EH (cell line): Measurements from ENCODE around the gene NASP.

Experiments
- DNase-seq: peaks from one replicate; pipeline ENCODE4 v3.0.0-alpha.2; 2015; ENCODE audit warnings: low read depth

Gene NASP

GRCh38 chr1:45583666-45584350 lies at the start of gene NASP:
NASP (plus strand) TSS chr1:45584041; CDS start chr1:45584147, 106 bp downstream.
- peak; percentile 86 for DNase-seq

- no peak for DNase-seq
Observed at GRCh38 chr1:45535988-45536766, 47.7 kb upstream of the NASP start.

GRCh38 chr1:45536886-45537285 lies 47.0 kb upstream of the NASP start:
- DNase-seq: no peak

DNA sequence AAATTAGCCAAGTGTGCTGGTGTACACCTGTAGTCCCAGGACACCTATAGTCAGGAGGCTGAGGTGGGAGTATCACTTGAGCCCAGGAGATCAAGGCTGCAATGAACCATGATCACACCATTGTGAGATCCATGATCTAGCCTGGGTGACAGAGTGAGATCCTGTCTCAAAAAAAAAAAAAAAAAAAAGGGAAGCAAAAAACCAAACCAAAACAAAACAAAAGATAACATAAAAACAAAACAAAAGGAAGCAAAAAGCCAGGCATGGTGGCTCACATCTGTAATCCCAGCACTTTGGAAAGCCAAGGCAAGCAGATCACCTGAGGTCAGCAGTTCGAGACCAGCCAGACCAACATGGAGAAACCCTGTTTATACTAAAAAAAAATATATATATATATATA lies 42.6 kb upstream of the NASP start:
- DNase-seq: no peak

GRCh38 chr1:45542591-45542990 lies 41.2 kb upstream of the NASP start:
- no peak for DNase-seq

GRCh38 chr1:45543581-45544417 lies 40.0 kb upstream of the NASP start:
- peak; percentile 15 for DNase-seq

DNA sequence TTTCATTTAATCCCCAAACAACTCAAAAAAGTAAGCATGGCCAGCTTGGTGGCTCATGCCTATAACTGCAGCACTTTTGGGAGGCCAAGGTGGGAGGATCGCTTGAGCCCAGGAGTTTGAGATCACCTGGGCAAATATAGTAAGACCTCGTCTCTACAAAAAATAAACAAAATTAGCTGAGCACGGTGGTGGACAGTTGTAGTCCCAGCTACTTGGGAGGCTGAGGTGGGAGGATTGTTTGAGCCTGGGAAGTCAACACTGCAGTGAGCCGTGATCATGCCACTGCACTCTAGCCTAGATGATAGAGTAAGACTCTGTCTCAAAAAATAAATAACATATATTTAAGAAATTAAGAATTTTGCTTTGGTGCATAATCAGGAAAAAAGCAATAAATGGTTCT lies 39.3 kb upstream of the NASP start:
- no peak for DNase-seq

GRCh38 chr1:45545019-45545493 lies 38.8 kb upstream of the NASP start:
- DNase-seq: no peak

DNA sequence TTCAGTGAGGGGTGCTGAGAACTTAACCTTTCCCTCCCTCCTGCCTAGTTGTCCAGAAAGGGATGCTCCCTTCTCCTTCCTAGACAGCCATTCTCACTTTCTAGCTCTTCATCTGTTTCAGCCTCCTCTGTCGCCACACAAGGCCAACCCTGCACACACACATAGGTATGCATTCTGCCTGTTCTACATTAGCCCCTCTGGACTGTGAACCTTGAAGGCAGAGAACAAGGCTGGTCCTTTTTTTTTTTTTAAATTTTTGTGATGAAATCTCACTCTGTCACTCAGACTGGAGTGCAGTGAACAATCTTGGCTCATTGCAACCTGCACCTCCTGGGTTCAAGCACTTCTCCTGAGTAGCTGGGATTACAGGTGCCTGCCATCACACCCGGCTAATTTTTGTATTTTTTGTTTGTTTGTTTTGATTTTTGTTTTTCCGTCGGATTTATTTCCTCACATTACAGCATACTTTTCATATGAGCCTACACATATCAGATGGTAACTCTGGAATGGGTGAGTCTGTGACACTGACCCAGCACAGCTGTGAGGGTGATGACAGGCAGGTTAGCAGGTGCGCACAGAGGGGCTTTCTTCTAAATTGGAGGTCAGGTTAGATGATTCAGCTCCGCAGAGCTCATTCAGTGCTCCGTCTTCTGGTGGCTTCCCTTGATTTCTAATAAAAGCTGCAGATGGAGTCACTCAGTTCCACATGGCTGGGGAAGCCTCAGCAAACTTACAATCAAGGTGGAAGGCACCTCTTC lies 38.1 kb upstream of the NASP start:
- DNase-seq: no peak

GRCh38 chr1:45550401-45551351 lies 33.2 kb upstream of the NASP start, which contains the start of gene AKR1A1:
AKR1A1 (plus strand) TSS chr1:45550826; CDS start chr1:45561795, 10,969 bp downstream.
- peak; percentile 86 for DNase-seq

DNA sequence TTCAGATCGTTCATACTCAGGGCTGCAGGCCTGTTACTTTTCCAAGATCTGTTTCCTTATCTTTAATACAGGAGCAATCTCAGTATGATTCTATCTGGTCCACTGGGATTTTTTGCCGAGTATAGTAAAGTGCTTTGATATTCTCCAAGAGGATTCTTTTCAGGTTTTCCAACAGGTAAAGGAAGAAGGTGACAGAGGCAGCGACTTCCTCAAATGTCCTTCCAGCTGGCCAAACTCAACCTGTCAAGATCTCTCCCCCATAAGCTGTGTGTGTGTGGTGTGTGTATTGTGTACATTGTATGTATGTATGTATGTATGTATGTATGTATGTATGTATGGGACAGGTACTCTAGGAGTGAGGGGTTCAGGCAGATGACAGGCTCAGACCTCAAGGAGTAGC lies 32.2 kb upstream of the NASP start:
- no peak for DNase-seq

- no peak for DNase-seq
Observed at GRCh38 chr1:45552331-45552730, 31.5 kb upstream of the NASP start.

- DNase-seq: no peak
Observed at GRCh38 chr1:45554198-45554597, 29.6 kb upstream of the NASP start.

- no peak for DNase-seq
Observed at GRCh38 chr1:45557422-45557944, 26.4 kb upstream of the NASP start.

DNA sequence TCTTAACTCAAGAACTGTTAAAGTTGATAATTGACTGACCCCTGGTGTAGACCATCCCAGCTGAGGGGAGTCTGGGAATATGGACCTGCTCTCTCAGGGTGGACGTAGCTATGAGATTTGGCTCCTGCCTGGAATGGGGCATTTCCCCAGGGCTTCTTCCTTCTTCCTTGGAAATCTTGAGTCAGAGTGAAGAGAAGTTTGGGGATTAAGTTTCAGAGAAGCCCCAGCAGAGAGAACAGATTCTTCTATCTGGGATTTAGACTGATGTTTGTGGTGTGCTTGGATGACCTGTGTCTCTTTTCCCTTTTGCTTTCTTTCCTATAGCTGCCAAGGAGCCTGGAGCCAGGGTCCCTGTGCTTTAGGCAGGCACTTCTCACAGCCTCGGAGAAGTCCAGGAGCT lies 20.0 kb upstream of the NASP start:
- no peak for DNase-seq

DNA sequence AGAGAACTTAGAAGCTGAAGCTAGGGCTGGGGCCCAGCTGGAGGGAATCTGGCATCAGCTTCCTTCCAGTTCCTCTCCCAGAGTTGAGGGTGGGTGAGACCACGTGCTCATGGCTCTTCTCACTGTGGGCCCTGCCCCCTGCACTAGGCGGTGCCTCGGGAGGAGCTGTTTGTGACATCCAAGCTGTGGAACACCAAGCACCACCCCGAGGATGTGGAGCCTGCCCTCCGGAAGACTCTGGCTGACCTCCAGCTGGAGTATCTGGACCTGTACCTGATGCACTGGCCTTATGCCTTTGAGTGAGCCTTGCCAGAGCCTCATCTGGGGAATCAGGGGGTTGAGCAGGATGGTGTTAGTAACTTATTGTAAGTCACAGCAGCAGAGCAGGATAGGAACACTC lies 17.1 kb upstream of the NASP start:
- no peak for DNase-seq

GRCh38 chr1:45567911-45568310 lies 15.9 kb upstream of the NASP start:
- no peak for DNase-seq

- no peak for DNase-seq
Observed at GRCh38 chr1:45568421-45568820, 15.4 kb upstream of the NASP start.

DNA sequence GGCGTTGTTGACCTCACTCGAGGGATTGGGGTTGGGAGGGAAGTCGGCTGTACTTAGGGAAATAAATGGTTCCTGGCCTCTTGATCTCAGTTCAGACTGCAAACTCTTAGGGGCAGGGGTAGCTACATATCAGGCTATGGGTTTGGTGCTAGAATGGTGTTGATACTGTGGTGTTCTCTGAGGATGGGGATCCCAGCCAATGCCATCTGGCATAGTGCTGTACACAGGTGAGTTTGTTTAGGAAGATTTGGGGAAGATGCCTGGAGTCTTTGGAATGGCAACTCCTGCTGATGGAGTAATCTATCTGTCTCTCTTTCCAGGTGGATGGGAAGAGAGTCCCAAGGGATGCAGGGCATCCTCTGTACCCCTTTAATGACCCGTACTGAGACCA lies 14.3 kb upstream of the NASP start:
- DNase-seq: no peak

GRCh38 chr1:45569962-45570581 lies 13.8 kb upstream of the NASP start:
- peak; percentile 78 for DNase-seq
